HPDE6-E6E7 (cell line): ENCODE results near the gene SCN3A.

ENCODE experiments used
- DNase-seq: peaks from one replicate; pipeline ENCODE4 v3.0.0; 2011; ENCODE audit warnings: missing footprints; ENCODE audit errors: extremely low spot score

SCN3A gene

GRCh38 chr2:165203689-165204559 is at the start of gene SCN3A:
SCN3A (minus strand) TSS chr2:165204050; CDS start chr2:165176394, 27,656 bp downstream.
- peak; percentile 9 for DNase-seq

- no peak for DNase-seq
Measured at GRCh38 chr2:165253178-165253577, 49.3 kb upstream of the SCN3A start.

- DNase-seq: no peak
Measured at GRCh38 chr2:165251366-165251765, 47.5 kb upstream of the SCN3A start.

- no peak for DNase-seq
Measured at GRCh38 chr2:165248238-165248637, 44.4 kb upstream of the SCN3A start.

- DNase-seq: no peak
Measured at GRCh38 chr2:165245081-165245793, 41.4 kb upstream of the SCN3A start.

GRCh38 chr2:165240916-165241315 is 37.1 kb upstream of the SCN3A start:
- DNase-seq: no peak

- DNase-seq: no peak
Measured at GRCh38 chr2:165239856-165240515, 36.1 kb upstream of the SCN3A start.

GRCh38 chr2:165239230-165239629 is 35.4 kb upstream of the SCN3A start, which contains the start of gene SCN2A:
SCN2A (plus strand) TSS chr2:165239414; CDS start chr2:165295824, 56,410 bp downstream.
- DNase-seq: no peak

GRCh38 chr2:165238295-165238694 is 34.4 kb upstream of the SCN3A start:
- no peak for DNase-seq

- DNase-seq: no peak
Measured at GRCh38 chr2:165237056-165237455, 33.2 kb upstream of the SCN3A start.

GRCh38 chr2:165227571-165227970 is 23.7 kb upstream of the SCN3A start:
- DNase-seq: no peak

GRCh38 chr2:165224941-165225340 is 21.1 kb upstream of the SCN3A start:
- DNase-seq: no peak

GRCh38 chr2:165219481-165219880 is 15.6 kb upstream of the SCN3A start:
- peak; percentile 6 for DNase-seq

GRCh38 chr2:165214093-165214492 is 10.2 kb upstream of the SCN3A start:
- DNase-seq: no peak

GRCh38 chr2:165208094-165208493 is 4.2 kb upstream of the SCN3A start:
- DNase-seq: no peak

- no peak for DNase-seq
Measured at GRCh38 chr2:165205865-165206264, 2.0 kb upstream of the SCN3A start.

GRCh38 chr2:165202239-165202638 is 1.6 kb downstream of the SCN3A start:
- DNase-seq: no peak

- no peak for DNase-seq
Measured at GRCh38 chr2:165198181-165198580, 5.7 kb downstream of the SCN3A start.

GRCh38 chr2:165197346-165197745 is 6.5 kb downstream of the SCN3A start:
- DNase-seq: no peak

- DNase-seq: no peak
Measured at GRCh38 chr2:165196411-165196810, 7.4 kb downstream of the SCN3A start.

GRCh38 chr2:165193178-165193777 is 10.6 kb downstream of the SCN3A start:
- DNase-seq: no peak

GRCh38 chr2:165192729-165193128 is 11.1 kb downstream of the SCN3A start:
- DNase-seq: no peak
